Measurements from ENCODE around the gene HLA-DQA1. TPM values are rescaled to one million over a fixed set of nuclear protein-coding genes. Genes with fewer than 3 reads are reported as not detected.
A peak's percentile ranks its signal among the peaks of the same experiment; 100 is the strongest.

HLA-DQA1 gene
- total RNA-seq, 1 donor from 2014 or later = not detected

- DNase-seq (ENCODE audit: low spot score, unreplicated experiment) = no peak
- Mint-ChIP-seq H3K27ac (no peak overlapping the region), H3K36me3 (ENCODE audit: insufficient read depth) (no peaks in the 10 kb centered on the region), H3K4me1 (ENCODE audit: low read depth) (no peaks in the 10 kb centered on the region), H3K4me3 (ENCODE audit: low read depth) (no peak overlapping the region), H3K27me3 (peaks cover 8% of the 10 kb centered on the region), H3K9me3 (ENCODE audit: low read depth) (no peaks in the 10 kb centered on the region)
- TF ChIP-seq, protein P1, sequence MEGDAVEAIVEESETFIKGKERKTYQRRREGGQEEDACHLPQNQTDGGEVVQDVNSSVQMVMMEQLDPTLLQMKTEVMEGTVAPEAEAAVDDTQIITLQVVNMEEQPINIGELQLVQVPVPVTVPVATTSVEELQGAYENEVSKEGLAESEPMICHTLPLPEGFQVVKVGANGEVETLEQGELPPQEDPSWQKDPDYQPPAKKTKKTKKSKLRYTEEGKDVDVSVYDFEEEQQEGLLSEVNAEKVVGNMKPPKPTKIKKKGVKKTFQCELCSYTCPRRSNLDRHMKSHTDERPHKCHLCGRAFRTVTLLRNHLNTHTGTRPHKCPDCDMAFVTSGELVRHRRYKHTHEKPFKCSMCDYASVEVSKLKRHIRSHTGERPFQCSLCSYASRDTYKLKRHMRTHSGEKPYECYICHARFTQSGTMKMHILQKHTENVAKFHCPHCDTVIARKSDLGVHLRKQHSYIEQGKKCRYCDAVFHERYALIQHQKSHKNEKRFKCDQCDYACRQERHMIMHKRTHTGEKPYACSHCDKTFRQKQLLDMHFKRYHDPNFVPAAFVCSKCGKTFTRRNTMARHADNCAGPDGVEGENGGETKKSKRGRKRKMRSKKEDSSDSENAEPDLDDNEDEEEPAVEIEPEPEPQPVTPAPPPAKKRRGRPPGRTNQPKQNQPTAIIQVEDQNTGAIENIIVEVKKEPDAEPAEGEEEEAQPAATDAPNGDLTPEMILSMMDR (IDR thresholded peaks at IDR 0.05; ENCODE audit: unreplicated experiment) = no peak
Measured at GRCh38 chr6:32607988-32608298, 29.3 kb upstream of the HLA-DQA1 start.

DNA sequence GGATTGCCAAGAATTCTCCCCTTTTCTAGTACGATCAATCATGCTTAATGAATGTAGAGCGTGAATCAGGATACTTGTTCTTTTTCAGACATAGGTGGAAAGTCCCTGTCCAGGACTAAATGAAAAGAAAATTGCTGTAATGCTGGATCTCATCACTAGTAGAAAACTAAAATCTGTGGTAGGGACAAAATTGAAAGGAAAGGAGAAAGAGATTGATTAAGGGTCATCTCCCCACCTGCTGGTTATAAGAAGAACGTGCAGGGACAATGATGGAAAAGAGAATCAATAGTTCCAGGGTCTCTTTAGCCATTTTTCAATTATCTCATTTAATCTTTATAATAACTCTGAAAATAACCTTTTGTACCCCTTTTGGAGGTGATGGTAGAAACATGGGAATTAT, 28.8 kb upstream of the HLA-DQA1 start:
- DNase-seq (ENCODE audit: low spot score, unreplicated experiment) = no peak
- Mint-ChIP-seq H3K4me1 (ENCODE audit: low read depth) (no peaks in the 10 kb centered on the region), H3K36me3 (ENCODE audit: insufficient read depth) (no peaks in the 10 kb centered on the region), H3K9me3 (ENCODE audit: low read depth) (no peaks in the 10 kb centered on the region), H3K27ac (no peak overlapping the region), H3K4me3 (ENCODE audit: low read depth) (no peak overlapping the region), H3K27me3 (peaks cover 8% of the 10 kb centered on the region)
- TF ChIP-seq, protein P1 (IDR thresholded peaks at IDR 0.05; ENCODE audit: unreplicated experiment) = peak; percentile 50

- no peaks in the 10 kb centered on the region for H3K9me3 Mint-ChIP-seq (ENCODE audit: low read depth)
- TF ChIP-seq, protein P1 (IDR thresholded peaks at IDR 0.05; ENCODE audit: unreplicated experiment) = no peak
- no peaks in the 10 kb centered on the region for H3K4me1 Mint-ChIP-seq (ENCODE audit: low read depth)
- no peak overlapping the region for H3K27ac Mint-ChIP-seq
- H3K36me3 Mint-ChIP-seq (ENCODE audit: insufficient read depth) = no peaks in the 10 kb centered on the region
- DNase-seq (ENCODE audit: low spot score, unreplicated experiment) = no peak
- H3K27me3 Mint-ChIP-seq = peaks cover 8% of the 10 kb centered on the region
- H3K4me3 Mint-ChIP-seq (ENCODE audit: low read depth) = no peak overlapping the region
Measured at GRCh38 chr6:32609391-32609730, 27.8 kb upstream of the HLA-DQA1 start.

GRCh38 chr6:32609731-32610640, 27.2 kb upstream of the HLA-DQA1 start:
- TF ChIP-seq, protein P1 (IDR thresholded peaks at IDR 0.05; ENCODE audit: unreplicated experiment) = no peak

GRCh38 chr6:32610682-32611296, 26.4 kb upstream of the HLA-DQA1 start:
- H3K4me1 Mint-ChIP-seq (ENCODE audit: low read depth) = no peaks in the 10 kb centered on the region
- H3K27ac Mint-ChIP-seq = no peak overlapping the region
- no peaks in the 10 kb centered on the region for H3K9me3 Mint-ChIP-seq (ENCODE audit: low read depth)
- DNase-seq (ENCODE audit: low spot score, unreplicated experiment) = no peak
- no peak overlapping the region for H3K4me3 Mint-ChIP-seq (ENCODE audit: low read depth)
- H3K27me3 Mint-ChIP-seq = peaks cover 8% of the 10 kb centered on the region
- H3K36me3 Mint-ChIP-seq (ENCODE audit: insufficient read depth) = no peaks in the 10 kb centered on the region
- TF ChIP-seq, protein P1 (IDR thresholded peaks at IDR 0.05; ENCODE audit: unreplicated experiment) = no peak

More at GRCh38 chr6:32609731-32610640, 27.2 kb upstream of the HLA-DQA1 start:
- no peaks in the 10 kb centered on the region for H3K36me3 Mint-ChIP-seq (ENCODE audit: insufficient read depth)
- H3K4me1 Mint-ChIP-seq (ENCODE audit: low read depth) = no peaks in the 10 kb centered on the region
- H3K4me3 Mint-ChIP-seq (ENCODE audit: low read depth) = no peak overlapping the region
- DNase-seq (ENCODE audit: low spot score, unreplicated experiment) = peak; percentile 64
- peaks cover 8% of the 10 kb centered on the region for H3K27me3 Mint-ChIP-seq
- H3K9me3 Mint-ChIP-seq (ENCODE audit: low read depth) = no peaks in the 10 kb centered on the region
- H3K27ac Mint-ChIP-seq = no peak overlapping the region

All from progenitor cell of endocrine pancreas (in vitro differentiated cells).